Stimulated activated CD4-positive, alpha-beta T cell treated with anti-CD3 and anti-CD28 coated beads, Interleukin-4, amount 100 ng/mL, for 24 hours (primary cell): ENCODE results near the gene OR2T1.
"Not testable (repeated sequence)": the region's sequence is repeated elsewhere in the genome, so short reads cannot be mapped to it uniquely, and the experiment has no call there.

Experiments used
- DNase-seq: peaks from one replicate; pipeline ENCODE4 v3.0.0-alpha.2; 2020

OR2T1 gene

GRCh38 chr1:248438668-248439067 lies 35.8 kb downstream of the OR2T1 start:
- DNase-seq = not testable (repeated sequence)

GRCh38 chr1:248439283-248439682 lies 36.4 kb downstream of the OR2T1 start:
- not testable (repeated sequence) for DNase-seq

- not testable (repeated sequence) for DNase-seq
Measured at GRCh38 chr1:248442500-248443277, 39.8 kb downstream of the OR2T1 start.

DNA sequence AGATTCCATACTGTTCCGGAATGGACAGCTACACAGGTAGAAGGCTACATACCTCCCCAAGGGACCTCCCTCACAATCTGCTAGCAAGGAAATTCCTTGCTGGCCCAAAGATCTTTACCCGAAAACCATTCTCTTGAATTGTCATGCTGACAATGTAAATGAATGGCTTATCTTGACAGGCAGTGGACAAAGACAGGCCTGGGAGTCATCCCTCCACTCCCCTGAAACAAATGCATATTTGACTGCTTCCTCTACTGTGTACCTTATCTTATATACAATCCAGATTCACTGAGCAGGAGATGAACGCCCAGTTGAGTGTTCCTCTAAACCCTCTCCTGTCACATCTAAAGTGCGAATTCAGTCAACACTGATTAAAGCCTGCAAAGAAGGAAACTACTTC lies 41.8 kb downstream of the OR2T1 start:
- DNase-seq = not testable (repeated sequence)

- not testable (repeated sequence) for DNase-seq
Measured at GRCh38 chr1:248445399-248445798, 42.6 kb downstream of the OR2T1 start, which contains the start of gene OR2T2. TSS of gene OR2T2 (plus strand) at chr1:248445637. CDS start at chr1:248452798, 7,161 bp downstream.

DNA sequence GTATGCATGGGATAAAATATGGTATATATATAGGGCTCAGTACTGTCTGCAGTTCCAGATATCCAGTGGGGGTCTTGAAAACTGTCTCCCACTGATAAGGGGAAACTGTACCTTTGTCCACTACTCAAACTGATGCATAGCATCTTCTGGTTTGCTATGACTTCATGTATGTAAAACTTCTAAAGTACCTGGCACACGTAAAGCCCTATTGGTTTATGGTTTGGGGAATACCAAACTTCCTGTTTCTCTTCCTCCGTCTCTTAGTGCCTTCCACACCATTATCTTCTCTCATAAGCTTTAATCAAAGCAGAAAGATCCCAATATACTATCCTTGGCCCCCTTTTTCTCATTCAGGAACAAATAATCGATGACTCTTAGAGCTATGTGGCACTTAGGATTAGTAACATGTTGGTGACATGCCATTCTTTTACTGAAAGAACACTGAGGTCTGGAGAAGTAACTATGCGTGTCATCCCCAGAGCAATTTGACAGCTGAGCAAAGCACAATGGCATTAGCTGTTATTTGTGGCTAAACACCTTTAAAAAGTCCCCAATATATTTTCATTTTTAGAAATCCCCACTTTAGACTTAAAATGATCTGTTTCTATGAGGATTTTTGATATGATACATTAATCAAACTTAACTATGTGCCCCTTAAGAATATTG lies 45.7 kb downstream of the OR2T1 start:
- DNase-seq = not testable (repeated sequence)

- not testable (repeated sequence) for DNase-seq
Measured at GRCh38 chr1:248449821-248450465, 47.1 kb downstream of the OR2T1 start.

DNA sequence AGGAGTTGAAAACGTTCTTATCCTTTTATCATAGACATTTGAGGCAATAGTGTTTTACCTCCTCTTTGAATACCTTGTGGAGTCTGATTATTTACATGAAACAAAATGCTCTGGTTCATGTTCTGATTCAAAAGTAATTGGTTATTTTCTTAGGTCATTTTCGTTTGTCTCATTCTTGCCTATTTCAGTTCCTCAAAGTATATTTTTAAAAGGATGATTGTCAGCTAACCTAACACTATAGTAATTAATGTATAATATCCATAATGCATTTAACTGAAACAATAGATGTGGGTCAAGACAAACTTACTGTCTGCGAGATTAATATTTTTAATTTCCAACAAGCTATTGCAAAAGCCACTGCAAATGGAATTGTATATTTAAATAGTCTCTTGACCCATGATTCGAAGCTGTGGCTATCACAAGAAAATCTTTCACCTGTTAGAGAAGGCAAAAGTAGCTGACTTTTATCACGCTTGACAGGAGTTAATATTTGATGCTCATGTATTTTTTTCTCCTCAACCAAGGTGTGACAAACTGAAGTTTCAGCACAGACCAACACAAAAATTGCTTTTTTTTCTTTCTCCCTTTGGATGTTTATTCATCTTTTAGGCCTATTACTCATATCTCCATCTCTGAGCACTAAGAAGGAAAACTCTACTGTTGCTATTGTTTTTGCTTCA lies 47.8 kb downstream of the OR2T1 start:
- DNase-seq = not testable (repeated sequence)

GRCh38 chr1:248453619-248454018 lies 50.8 kb downstream of the OR2T1 start:
- DNase-seq = not testable (repeated sequence)

- DNase-seq = not testable (repeated sequence)
Measured at GRCh38 chr1:248455045-248455444, 52.2 kb downstream of the OR2T1 start.

DNA sequence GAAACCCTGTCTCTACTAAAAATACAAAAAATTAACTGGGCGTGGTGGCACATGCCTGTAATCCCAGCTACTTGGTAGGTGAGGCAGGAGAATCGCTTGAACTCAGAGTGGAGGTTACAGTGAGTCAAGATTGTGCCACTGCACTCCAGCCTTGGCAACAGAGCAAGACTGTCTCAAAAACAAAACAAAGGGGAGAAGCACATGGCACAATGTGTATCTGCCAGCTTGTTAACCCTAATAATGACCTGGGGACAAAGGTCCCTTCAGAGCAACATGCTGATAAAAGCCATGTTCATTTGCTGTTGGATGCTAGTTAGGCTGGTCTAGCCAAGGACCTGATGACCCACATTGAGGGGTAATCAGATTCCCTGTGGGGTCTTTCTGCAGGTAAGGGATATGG lies 53.8 kb downstream of the OR2T1 start:
- DNase-seq = not testable (repeated sequence)
